ENCODE results near the gene LIN7C.

The LIN7C gene

DNA sequence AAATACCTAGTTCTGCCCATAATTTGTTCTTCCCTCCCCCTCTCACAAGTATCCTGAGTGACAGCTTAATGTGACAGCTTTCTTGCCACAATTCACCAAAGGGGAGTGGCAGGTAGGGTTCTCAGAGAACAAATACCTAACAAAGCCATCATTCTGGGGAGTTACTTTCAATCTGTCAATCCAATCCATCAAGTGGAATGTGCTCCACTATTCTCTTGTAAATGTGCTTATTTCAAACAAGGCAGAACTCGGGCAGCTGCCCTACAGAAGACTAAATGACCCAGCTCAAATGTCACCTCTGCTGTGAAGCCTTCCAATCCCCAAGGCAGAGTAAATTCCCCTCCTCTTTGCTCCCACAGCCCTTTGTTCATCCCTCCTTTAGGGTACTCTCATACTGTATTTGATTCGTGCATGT lies 61.8 kb downstream of the LIN7C start:
- no peak for DNase-seq
